ENCODE results near the gene MS4A15. TPM values are rescaled to one million over a fixed set of nuclear protein-coding genes. Genes with fewer than 3 reads are reported as not detected.

MS4A15 gene
- total and polyA plus RNA-seq, 9 of the 15 experiments (the other 6 are each of a cell fraction or from before 2014, with no cell fraction given) = not detected

DNA sequence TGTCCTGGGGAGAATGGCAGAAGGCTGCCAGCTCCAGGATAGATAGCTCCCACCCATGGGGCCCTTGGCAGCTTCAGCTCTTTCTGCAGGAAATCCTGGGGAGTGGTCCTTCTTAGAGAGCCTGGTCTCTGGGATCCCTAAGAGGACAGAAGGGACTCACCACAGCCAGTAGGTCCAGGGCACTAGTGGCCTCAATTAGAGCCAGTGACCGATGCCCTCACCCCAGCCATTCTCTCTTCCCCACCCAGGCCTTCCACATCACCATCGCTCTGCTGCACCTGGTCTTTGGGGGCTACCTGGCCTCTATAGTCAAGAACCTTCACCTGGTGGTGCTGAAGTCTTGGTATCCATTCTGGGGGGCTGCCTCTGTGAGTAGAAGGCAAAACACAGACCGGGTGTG is 34.1 kb downstream of the MS4A15 start (continued):
- no peak for TF ChIP-seq ZNF354B (CRISPR knock-in tag; IDR thresholded peaks at IDR 0.05)

DNA sequence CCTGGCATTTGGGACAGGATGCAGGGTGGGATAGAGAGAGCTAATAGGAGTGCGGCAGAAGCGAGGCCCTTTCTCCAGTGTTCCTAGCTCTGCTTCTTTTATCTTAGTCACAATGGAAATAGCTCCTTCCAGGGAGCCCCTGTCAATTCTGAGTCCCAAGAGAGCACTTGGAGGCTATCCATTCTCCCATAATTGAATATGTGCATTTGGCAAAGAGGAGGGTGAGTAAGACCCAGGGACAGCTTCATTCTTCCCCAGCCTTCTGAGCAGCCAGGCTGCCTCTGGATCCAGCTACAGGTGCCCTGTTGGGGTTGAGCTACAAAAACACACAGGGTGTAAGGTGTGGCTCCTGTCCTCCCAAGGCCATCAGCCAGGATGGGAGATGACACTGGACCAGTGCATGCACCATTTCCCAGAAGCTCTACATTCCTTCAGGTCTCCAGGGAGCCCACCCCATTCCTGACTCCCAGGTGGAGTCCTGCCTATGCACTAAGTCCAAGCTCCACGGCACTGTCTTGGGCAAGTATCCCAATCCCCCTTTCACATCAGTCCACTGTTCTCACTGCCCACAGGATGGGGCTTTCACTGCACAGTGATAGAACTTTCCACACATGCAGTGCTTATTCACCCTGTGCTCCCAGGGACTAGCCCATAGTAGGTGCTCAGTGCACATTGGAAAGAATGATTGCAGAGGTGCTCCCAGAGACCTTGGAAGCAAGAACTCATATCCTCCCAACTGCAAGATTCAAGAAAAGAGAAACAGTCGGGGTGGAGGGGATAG is 34.7 kb downstream of the MS4A15 start:
- WGBS (ENCODE audit: insufficient coverage, low coverage, missing lambda C conversion rate) = 3% methylated on average over 4 of the region's 4 CpGs
- H3K4me3 ChIP-seq = no peak overlapping the region
- DNase-seq (ENCODE audit: extremely low read depth in 1 of 4, low spot score in 3 of 4) (no peak), ATAC-seq (no peak), FAIRE-seq (no peak)
- H3K9ac ChIP-seq (ENCODE audit: insufficient read depth in 1 of 2, low read depth in 2 of 2, low read length in 2 of 2) = no peak overlapping the region
- H2AFZ ChIP-seq (ENCODE audit: low read depth, low read length) = no peak overlapping the region
- no peaks in the 10 kb centered on the region for H3K4me1 ChIP-seq (replicated peaks in 1 of 2; ENCODE audit: control insufficient read depth in 2 of 2, insufficient read depth in 2 of 2, low read length in 2 of 2)
- no peaks in the 10 kb centered on the region for H3K36me3 ChIP-seq (ENCODE audit: control insufficient read depth, insufficient read depth, low read length)
- no peaks in the 10 kb centered on the region for H3K9me3 ChIP-seq (replicated peaks; ENCODE audit: control insufficient read depth, insufficient read depth, low read depth, low read length)
- H3K4me2 ChIP-seq (ENCODE audit: insufficient read depth, low read length) = no peak overlapping the region
- H3K9me1 ChIP-seq (ENCODE audit: control insufficient read depth, insufficient read depth, low read length) = no peaks in the 10 kb centered on the region
- CTCF ChIA-PET (ENCODE audit: low intra/inter-chr PET ratio) = no interaction called here
- no TSS peak for BruUV-seq (replicated peaks)
- POLR2A ChIA-PET = interaction anchor here (0.8 to 1.3 kb wide), 2 partner anchors 8 to 14 kb away, joined by 3 to 4 read pairs; no protein-coding TSS in a partner anchor
- H3K79me2 ChIP-seq (ENCODE audit: control insufficient read depth, insufficient read depth, low read length) = no peaks in the 10 kb centered on the region
- no peak overlapping the region for H3K27ac ChIP-seq (ENCODE audit: extremely low read depth, low read depth, low read length)
- intact Hi-C loops (cut with micrococcal nuclease) (no loop called here), in situ Hi-C loops (cut with MboI) (no loop called here)
- H4K20me1 ChIP-seq (replicated peaks; ENCODE audit: control insufficient read depth, insufficient read depth, low read length) = no peaks in the 10 kb centered on the region
- no peak for TF ChIP-seq ZNF589 (CRISPR knock-in tag; IDR thresholded peaks at IDR 0.05; ENCODE audit: low read depth)
- TF ChIP-seq, protein P1, sequence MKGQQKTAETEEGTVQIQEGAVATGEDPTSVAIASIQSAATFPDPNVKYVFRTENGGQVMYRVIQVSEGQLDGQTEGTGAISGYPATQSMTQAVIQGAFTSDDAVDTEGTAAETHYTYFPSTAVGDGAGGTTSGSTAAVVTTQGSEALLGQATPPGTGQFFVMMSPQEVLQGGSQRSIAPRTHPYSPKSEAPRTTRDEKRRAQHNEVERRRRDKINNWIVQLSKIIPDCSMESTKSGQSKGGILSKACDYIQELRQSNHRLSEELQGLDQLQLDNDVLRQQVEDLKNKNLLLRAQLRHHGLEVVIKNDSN (CRISPR knock-in tag; IDR thresholded peaks at IDR 0.05) = no peak
- TF ChIP-seq ZNF551 (CRISPR knock-in tag; IDR thresholded peaks at IDR 0.05) = no peak
- TF ChIP-seq ZNF75A (CRISPR knock-in tag; IDR thresholded peaks at IDR 0.05) = no peak
- no peak for TF ChIP-seq PHF20 (IDR thresholded peaks at IDR 0.05; ENCODE audit: partially characterized antibody)
- no peak for TF ChIP-seq TCF7L2 (IDR thresholded peaks at IDR 0.05; ENCODE audit: low read depth, low read length)
- no peak for TF ChIP-seq FOXA1 (IDR thresholded peaks at IDR 0.05; ENCODE audit: borderline replicate concordance)
- TF ChIP-seq KAT7 (CRISPR knock-in tag; IDR thresholded peaks at IDR 0.05; ENCODE audit: borderline replicate concordance) = no peak
- TF ChIP-seq SREBF2 (CRISPR knock-in tag; IDR thresholded peaks at IDR 0.05) = no peak
- TF ChIP-seq NRF1 (conservative IDR thresholded peaks at IDR 0.05 in 1 of 2, IDR thresholded peaks at IDR 0.05 in 1 of 2) = no peak
- TF ChIP-seq MED1 (CRISPR knock-in tag; IDR thresholded peaks at IDR 0.05; ENCODE audit: borderline replicate concordance) = no peak
- peaks cover 0 to 44% of the 10 kb centered on the region in 2 experiments; a peak in 2 of 5 replicates for H3K27me3 ChIP-seq (ENCODE audit: control insufficient read depth in 2 of 2, insufficient read depth in 2 of 2, low read length in 2 of 2)

Measured in K562 (cell line).